Neural crest cell (in vitro differentiated cells): ENCODE data around the gene STMND1. TPM values are rescaled to one million over a fixed set of nuclear protein-coding genes. Genes with fewer than 3 reads are reported as not detected.

Experiments
- DNase-seq: peaks from one replicate; pipeline ENCODE4 v3.0.0; 2021; ENCODE audit warnings: low read depth, mixed read lengths, low spot score
- H3K27ac Mint-ChIP-seq: one replicate; pipeline ENCODE4 v1.8.0; 2021; ENCODE audit warnings: mild to moderate bottlenecking, mixed read lengths; ENCODE audit not compliant: unreplicated experiment
- H3K27me3 Mint-ChIP-seq: 2 replicates; pipeline ENCODE4 v1.8.0; 2021; ENCODE audit warnings: low read depth, mild to moderate bottlenecking, mixed read lengths
- H3K36me3 Mint-ChIP-seq: 2 replicates; pipeline ENCODE4 v1.8.0; 2021; ENCODE audit warnings: low read depth, mild to moderate bottlenecking, mixed read lengths
- H3K4me1 Mint-ChIP-seq: 2 replicates; pipeline ENCODE4 v1.8.0; 2021; ENCODE audit warnings: mixed read lengths
- H3K4me3 Mint-ChIP-seq: one replicate; pipeline ENCODE4 v1.8.0; 2021; ENCODE audit warnings: mild to moderate bottlenecking, mixed read lengths
- H3K9me3 Mint-ChIP-seq: 2 replicates; pipeline ENCODE4 v1.8.0; 2021; ENCODE audit warnings: mixed read lengths
- CTCF ChIP-seq: fragments of 200-600 bp; sonication (generic); conservative IDR thresholded peaks from 2 replicates; pipeline ENCODE4 v1.5.0; 2021; ENCODE audit warnings: antibody characterized with exemption, mild to moderate bottlenecking
- total RNA-seq: library from RNA; stranded (reverse); gene quantifications from 2 replicates; pipeline ENCODE4 v1.2.1, GENCODE V29; 2021

Gene STMND1
- total RNA-seq, 1 donor from 2014 or later = not detected

DNA sequence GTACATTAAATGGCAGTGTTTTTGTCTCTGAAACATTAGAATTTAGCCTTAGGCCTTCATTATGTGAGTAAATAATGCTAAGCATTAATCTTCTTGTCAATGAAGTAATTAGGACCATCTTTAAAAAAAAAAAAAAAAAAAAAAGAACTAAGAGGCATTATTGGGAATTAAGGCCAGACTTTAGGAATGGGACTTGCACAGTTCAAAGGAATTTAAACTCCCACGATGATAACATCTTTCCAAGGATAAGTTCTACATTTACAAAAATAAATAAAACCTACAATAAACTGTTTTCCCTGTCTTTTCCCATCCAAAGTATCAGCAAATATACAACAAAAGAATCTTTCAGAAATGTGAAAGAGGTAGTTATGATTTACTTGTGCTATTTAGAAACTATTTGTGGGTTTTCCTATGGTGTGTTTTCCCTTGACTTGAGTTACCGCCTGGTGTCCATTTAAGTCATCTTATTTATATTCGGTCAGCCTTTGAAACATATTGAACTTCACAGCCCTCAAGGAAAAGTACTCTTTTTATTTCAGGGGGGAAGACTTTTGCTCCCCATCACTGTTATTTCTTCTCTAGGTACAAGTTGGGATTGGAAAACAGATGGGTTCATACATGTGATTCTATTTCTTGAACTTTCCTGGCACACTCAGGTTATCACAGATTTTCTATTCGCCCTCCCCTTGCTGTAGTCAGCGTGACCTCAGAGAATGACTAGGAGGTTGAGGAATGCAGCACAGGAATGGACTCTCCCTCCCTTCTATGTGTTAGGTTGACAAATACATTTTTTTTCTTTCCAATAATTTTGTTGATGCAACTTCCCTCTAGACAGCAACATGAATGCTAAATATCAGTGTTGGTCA, 13.6 kb downstream of the STMND1 start:
- Mint-ChIP-seq H3K27ac (no peak overlapping the region), H3K27me3 (no peaks in the 10 kb centered on the region), H3K9me3 (peaks cover 4% of the 10 kb centered on the region), H3K4me1 (no peaks in the 10 kb centered on the region), H3K36me3 (no peaks in the 10 kb centered on the region), H3K4me3 (no peak overlapping the region)
- no peak for DNase-seq
- TF ChIP-seq CTCF = no peak

GRCh38 chr6:17116117-17116440, 14.2 kb downstream of the STMND1 start:
- H3K4me1 Mint-ChIP-seq = no peaks in the 10 kb centered on the region
- H3K4me3 Mint-ChIP-seq = no peak overlapping the region
- DNase-seq = no peak
- no peak for TF ChIP-seq CTCF
- H3K9me3 Mint-ChIP-seq = peaks cover 4% of the 10 kb centered on the region
- H3K27me3 Mint-ChIP-seq = no peaks in the 10 kb centered on the region
- H3K36me3 Mint-ChIP-seq = no peaks in the 10 kb centered on the region
- no peak overlapping the region for H3K27ac Mint-ChIP-seq

DNA sequence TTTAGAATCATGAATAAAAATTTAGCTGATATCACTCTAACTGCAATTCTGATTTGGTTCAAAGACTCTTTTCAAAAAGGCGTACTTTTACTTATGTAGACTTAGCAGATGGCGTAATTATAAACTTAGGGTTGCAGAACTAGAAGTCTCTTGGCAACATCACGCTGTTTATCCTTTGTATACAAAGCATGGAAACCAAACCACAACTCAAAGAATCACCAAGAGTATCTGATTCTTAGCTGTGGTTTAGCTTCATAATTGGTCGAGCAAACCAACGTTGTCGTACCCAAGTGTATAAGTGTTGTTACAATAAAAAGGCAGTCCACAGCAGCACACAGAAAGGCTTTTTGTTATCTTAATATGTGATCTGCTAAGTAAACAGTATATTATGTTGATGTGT, 18.2 kb downstream of the STMND1 start:
- DNase-seq = no peak
- TF ChIP-seq CTCF = no peak
- Mint-ChIP-seq H3K36me3 (no peaks in the 10 kb centered on the region), H3K4me1 (no peaks in the 10 kb centered on the region), H3K4me3 (no peak overlapping the region), H3K9me3 (no peaks in the 10 kb centered on the region), H3K27ac (no peak overlapping the region), H3K27me3 (peaks cover 5% of the 10 kb centered on the region)

DNA sequence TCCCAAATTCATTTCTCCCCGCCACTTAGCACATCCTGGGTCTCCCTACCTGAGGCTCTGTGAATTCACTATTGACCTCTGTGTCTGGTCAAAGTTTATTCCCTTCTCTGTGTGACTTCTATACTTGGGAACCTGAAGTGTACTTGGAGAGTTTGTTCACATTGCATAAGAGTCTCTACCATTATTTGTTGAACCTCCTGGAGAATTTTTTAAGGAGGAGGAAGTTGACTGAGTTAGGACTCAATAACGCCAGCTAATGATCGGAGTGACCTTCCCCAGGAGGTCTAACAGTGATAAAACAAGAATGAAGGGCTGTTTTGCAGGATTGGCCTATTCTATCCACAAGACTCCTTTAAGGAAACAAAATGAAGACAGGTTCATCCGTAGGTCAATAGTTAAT, 23.6 kb downstream of the STMND1 start:
- no peaks in the 10 kb centered on the region for H3K4me1 Mint-ChIP-seq

DNA sequence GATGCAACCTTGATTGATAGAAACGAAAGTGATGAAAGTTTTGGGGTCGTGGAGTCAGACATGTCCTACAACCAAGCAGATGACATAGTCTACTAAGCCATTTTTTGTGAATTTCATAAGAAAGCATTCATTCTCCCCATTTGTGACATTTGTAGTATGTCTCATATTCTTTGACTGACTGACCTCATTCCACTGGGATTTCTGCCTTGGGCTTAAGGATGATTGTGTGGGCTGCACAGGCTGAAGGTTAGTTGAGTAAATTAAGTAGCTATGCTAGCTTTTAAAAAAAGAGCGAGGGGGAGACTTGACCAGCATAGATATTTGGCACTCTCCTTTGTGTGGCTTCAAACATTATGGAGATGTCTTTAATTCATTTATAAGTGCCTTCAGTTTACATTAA, 28.9 kb downstream of the STMND1 start:
- no peak for TF ChIP-seq CTCF
- Mint-ChIP-seq H3K9me3 (peaks cover 8% of the 10 kb centered on the region), H3K4me1 (no peaks in the 10 kb centered on the region), H3K36me3 (peaks cover 7% of the 10 kb centered on the region), H3K27me3 (peaks cover 4% of the 10 kb centered on the region), H3K27ac (no peak overlapping the region), H3K4me3 (no peak overlapping the region)
- DNase-seq = no peak

More for the DNA sequence above, 23.6 kb downstream of the STMND1 start:
- Mint-ChIP-seq H3K27me3 (peaks cover 5% of the 10 kb centered on the region), H3K27ac (no peak overlapping the region), H3K4me3 (no peak overlapping the region), H3K36me3 (no peaks in the 10 kb centered on the region), H3K9me3 (no peaks in the 10 kb centered on the region)
- no peak for DNase-seq
- no peak for TF ChIP-seq CTCF
